HL-60/S4 treated with phorbol 12-myristate 13-acetate at 8.2 ng/mL for 4 days and 3 days (cell line): ENCODE data around the gene IRX1.

ENCODE experiments used
- in situ Hi-C: fragments of 300-500 bp; cut with MboI; formaldehyde crosslinking; loops from 2 replicates; pipeline ENCODE4 v1.15.0; 2022; ENCODE audit warnings: low sequenced_read_pairs

IRX1 gene

GRCh38 chr5:3595006-3595961 lies at the start of gene IRX1:
IRX1 (plus strand) TSS chr5:3595832; CDS start chr5:3596106, 274 bp downstream.
- in situ Hi-C loops: no loop called here

GRCh38 chr5:3546028-3546427 lies 49.6 kb upstream of the IRX1 start:
- in situ Hi-C loops: no loop called here

GRCh38 chr5:3564116-3564515 lies 31.5 kb upstream of the IRX1 start:
- in situ Hi-C loops: no loop called here

GRCh38 chr5:3564827-3565518 lies 30.7 kb upstream of the IRX1 start:
- in situ Hi-C loops: no loop called here

GRCh38 chr5:3584724-3585531 lies 10.7 kb upstream of the IRX1 start:
- in situ Hi-C loops: no loop called here

- in situ Hi-C loops: no loop called here
Observed at GRCh38 chr5:3590161-3590966, 5.3 kb upstream of the IRX1 start.

GRCh38 chr5:3590967-3591900 lies 4.4 kb upstream of the IRX1 start:
- in situ Hi-C loops: no loop called here

GRCh38 chr5:3592298-3592697 lies 3.3 kb upstream of the IRX1 start:
- in situ Hi-C loops: no loop called here

- in situ Hi-C loops: no loop called here
Observed at GRCh38 chr5:3593771-3594509, 1.7 kb upstream of the IRX1 start.

- in situ Hi-C loops: no loop called here
Observed at GRCh38 chr5:3594510-3595005, 1.1 kb upstream of the IRX1 start.

- in situ Hi-C loops: no loop called here
Observed at GRCh38 chr5:3596261-3596825, 711 bp downstream of the IRX1 start.

GRCh38 chr5:3596857-3597166 lies 1.2 kb downstream of the IRX1 start:
- in situ Hi-C loops: no loop called here

- in situ Hi-C loops: no loop called here
Observed at GRCh38 chr5:3597167-3598007, 1.8 kb downstream of the IRX1 start.

GRCh38 chr5:3598207-3598606 lies 2.6 kb downstream of the IRX1 start:
- in situ Hi-C loops: no loop called here

- in situ Hi-C loops: no loop called here
Observed at GRCh38 chr5:3598769-3599211, 3.2 kb downstream of the IRX1 start.

GRCh38 chr5:3599226-3600105 lies 3.8 kb downstream of the IRX1 start:
- in situ Hi-C loops: no loop called here
